OCI-LY1 (cell line): ENCODE data around the gene TTC28.

ENCODE experiments used
- EZH2 ChIP-seq: fragments of 200-600 bp; sonication (generic), shearing (Covaris generic); IDR thresholded peaks from 2 replicates; pipeline ENCODE4 v1.8.0; 2017; ENCODE audit warnings: borderline replicate concordance, mixed run types, mild to moderate bottlenecking, antibody characterized with exemption, low read length, moderate library complexity, mixed read lengths
- TF ChIP-seq, protein P1 (sequence below): fragments of 200-600 bp; sonication (generic), shearing (Covaris generic); IDR thresholded peaks from 2 replicates; pipeline ENCODE4 v1.5.1; 2017; ENCODE audit warnings: mild to moderate bottlenecking, antibody characterized with exemption, low read length, moderate library complexity, mixed read lengths

DNA sequence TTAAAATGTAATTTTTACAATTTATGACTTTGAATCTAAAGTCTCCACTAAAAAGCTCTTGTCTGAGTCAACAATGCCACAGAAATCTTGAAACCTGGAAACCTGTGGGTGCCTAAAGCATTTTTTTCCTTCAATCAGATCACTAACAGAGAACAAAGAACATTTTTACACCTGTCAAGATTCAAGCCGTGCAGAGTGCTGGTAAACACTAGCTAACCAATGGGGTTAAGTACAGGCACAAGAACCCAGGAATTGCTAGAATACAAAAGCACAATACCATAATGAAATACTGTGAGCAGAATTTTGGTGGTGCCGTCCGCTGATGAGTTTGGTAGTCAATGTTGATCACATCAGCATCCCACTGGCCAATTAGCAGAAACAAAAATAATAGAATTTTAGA is 380.3 kb downstream of the TTC28 start:
- TF ChIP-seq, protein P1, sequence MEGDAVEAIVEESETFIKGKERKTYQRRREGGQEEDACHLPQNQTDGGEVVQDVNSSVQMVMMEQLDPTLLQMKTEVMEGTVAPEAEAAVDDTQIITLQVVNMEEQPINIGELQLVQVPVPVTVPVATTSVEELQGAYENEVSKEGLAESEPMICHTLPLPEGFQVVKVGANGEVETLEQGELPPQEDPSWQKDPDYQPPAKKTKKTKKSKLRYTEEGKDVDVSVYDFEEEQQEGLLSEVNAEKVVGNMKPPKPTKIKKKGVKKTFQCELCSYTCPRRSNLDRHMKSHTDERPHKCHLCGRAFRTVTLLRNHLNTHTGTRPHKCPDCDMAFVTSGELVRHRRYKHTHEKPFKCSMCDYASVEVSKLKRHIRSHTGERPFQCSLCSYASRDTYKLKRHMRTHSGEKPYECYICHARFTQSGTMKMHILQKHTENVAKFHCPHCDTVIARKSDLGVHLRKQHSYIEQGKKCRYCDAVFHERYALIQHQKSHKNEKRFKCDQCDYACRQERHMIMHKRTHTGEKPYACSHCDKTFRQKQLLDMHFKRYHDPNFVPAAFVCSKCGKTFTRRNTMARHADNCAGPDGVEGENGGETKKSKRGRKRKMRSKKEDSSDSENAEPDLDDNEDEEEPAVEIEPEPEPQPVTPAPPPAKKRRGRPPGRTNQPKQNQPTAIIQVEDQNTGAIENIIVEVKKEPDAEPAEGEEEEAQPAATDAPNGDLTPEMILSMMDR = no peak
- TF ChIP-seq EZH2 = no peak
